ENCODE measurements around the gene TFAP2A.

Gene TFAP2A

GRCh38 chr6:10373642-10374359 lies 41.1 kb downstream of the TFAP2A start:
- no peak overlapping the region for H3K27ac ChIP-seq
- TF ChIP-seq, protein P1, sequence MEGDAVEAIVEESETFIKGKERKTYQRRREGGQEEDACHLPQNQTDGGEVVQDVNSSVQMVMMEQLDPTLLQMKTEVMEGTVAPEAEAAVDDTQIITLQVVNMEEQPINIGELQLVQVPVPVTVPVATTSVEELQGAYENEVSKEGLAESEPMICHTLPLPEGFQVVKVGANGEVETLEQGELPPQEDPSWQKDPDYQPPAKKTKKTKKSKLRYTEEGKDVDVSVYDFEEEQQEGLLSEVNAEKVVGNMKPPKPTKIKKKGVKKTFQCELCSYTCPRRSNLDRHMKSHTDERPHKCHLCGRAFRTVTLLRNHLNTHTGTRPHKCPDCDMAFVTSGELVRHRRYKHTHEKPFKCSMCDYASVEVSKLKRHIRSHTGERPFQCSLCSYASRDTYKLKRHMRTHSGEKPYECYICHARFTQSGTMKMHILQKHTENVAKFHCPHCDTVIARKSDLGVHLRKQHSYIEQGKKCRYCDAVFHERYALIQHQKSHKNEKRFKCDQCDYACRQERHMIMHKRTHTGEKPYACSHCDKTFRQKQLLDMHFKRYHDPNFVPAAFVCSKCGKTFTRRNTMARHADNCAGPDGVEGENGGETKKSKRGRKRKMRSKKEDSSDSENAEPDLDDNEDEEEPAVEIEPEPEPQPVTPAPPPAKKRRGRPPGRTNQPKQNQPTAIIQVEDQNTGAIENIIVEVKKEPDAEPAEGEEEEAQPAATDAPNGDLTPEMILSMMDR (conservative IDR thresholded peaks at IDR 0.05) = no peak
- TF ChIP-seq ZFX (IDR thresholded peaks at IDR 0.05) = no peak

DNA sequence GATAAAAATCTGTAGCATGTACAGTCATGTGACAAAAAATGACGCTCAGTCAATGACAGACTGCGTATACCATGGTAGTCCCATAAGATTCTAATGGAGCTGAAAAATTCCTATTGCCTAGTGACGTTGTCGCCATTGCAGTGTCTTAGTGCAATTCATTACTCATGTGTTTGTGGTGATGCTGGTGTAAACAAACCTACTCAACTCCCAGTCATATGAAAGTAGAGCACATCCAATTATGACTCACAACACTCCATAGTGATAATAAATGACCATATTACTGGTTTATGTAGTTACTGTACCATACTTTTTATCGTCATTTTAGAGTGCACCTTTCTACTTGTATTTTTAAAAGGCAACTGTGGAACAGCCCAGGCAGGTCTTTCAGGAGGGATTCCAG lies 45.0 kb downstream of the TFAP2A start:
- H3K27ac ChIP-seq = no peak overlapping the region
- TF ChIP-seq, protein P1 (conservative IDR thresholded peaks at IDR 0.05) = no peak
- TF ChIP-seq ZFX (IDR thresholded peaks at IDR 0.05) = no peak

GRCh38 chr6:10368861-10369260 lies 46.0 kb downstream of the TFAP2A start:
- TF ChIP-seq, protein P1 (conservative IDR thresholded peaks at IDR 0.05) = no peak
- TF ChIP-seq ZFX (IDR thresholded peaks at IDR 0.05) = no peak

DNA sequence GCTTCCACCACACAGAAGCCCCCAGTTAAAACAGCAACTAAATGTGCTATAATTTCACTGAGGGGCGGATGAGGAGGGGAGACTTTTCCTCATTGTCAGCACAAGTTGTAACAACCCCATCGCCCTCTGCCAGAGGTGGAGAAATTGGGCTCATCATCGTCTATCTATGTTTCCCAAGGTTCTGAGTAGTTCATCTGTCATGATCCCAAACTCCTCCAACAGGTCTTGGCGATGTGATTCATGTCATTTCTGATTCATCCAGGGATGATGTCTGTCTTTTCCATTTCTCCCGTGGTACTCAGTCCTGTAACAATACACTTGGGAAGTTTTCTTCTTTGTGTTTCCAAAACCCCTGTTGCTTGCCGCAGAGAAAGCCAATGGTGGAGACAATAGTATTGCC lies 51.0 kb downstream of the TFAP2A start:
- H3K27ac ChIP-seq = no peak overlapping the region
- no peak for TF ChIP-seq ZFX (IDR thresholded peaks at IDR 0.05)
- TF ChIP-seq, protein P1 (conservative IDR thresholded peaks at IDR 0.05) = no peak

More at GRCh38 chr6:10368861-10369260, 46.0 kb downstream of the TFAP2A start:
- H3K27ac ChIP-seq = no peak overlapping the region

GRCh38 chr6:10362300-10362699 lies 52.6 kb downstream of the TFAP2A start:
- no peak overlapping the region for H3K27ac ChIP-seq
- TF ChIP-seq, protein P1 (conservative IDR thresholded peaks at IDR 0.05) = no peak
- TF ChIP-seq ZFX (IDR thresholded peaks at IDR 0.05) = no peak

GRCh38 chr6:10361428-10361827 lies 53.4 kb downstream of the TFAP2A start:
- no peak overlapping the region for H3K27ac ChIP-seq
- TF ChIP-seq, protein P1 (conservative IDR thresholded peaks at IDR 0.05) = no peak
- no peak for TF ChIP-seq ZFX (IDR thresholded peaks at IDR 0.05)

DNA sequence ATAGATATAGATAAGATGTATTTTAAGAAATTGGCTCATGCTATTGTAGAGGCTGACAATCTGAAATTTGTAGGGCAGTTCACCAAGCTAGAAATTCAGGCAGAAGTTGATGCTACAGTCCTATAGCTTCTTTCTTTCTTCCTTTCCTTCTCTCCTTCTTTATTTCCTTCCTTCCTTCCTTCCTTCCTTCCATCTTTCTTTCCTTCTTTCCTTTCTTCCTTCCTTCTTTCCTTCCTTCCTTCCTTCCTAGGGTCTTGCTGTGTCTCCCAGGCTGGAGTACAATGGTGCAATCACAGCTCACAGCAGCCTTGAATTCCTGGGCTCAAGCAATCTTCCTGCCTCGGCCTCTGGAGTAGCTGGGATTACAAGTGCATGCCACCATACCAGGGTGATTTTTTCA lies 55.3 kb downstream of the TFAP2A start:
- H3K27ac ChIP-seq = no peak overlapping the region
- no peak for TF ChIP-seq ZFX (IDR thresholded peaks at IDR 0.05)
- TF ChIP-seq, protein P1 (conservative IDR thresholded peaks at IDR 0.05) = no peak
